Cardiac fibroblast (primary cell): ENCODE results near the gene CEACAM6.
"Not testable (repeated sequence)": the region's sequence is repeated elsewhere in the genome, so short reads cannot be mapped to it uniquely, and the experiment has no call there.

ENCODE experiments used
- DNase-seq, 2 donors: peaks; one replicate each; pipeline versions ENCODE4 v3.0.0 to v3.0.0-alpha.2; 2010; ENCODE audit warnings: low read depth in 2 of 2
- H3K4me3 ChIP-seq, 2 donors: replicated peaks in 1 of 2; 1 replicate in 1 of 2; 2 replicates in 1 of 2; pipeline ENCODE4 v1.5.1; 2011; ENCODE audit warnings: low read depth in 2 of 2, low read length in 2 of 2, mild to moderate bottlenecking in 2 of 2, moderate library complexity in 1 of 2
- CTCF ChIP-seq: IDR thresholded peaks from one replicate; pipeline ENCODE4 v1.5.1; 2011; ENCODE audit warnings: low read depth, mild to moderate bottlenecking, low read length, inconsistent platforms

Gene CEACAM6

GRCh38 chr19:41785653-41786052 is 30.3 kb downstream of the CEACAM6 start:
- peak; percentile 77 to 80 for DNase-seq

GRCh38 chr19:41787055-41787454 is 31.7 kb downstream of the CEACAM6 start:
- TF ChIP-seq CTCF: no peak

More at GRCh38 chr19:41785653-41786052, 30.3 kb downstream of the CEACAM6 start:
- H3K4me3 ChIP-seq: no peak overlapping the region
- peak; percentile 73 for TF ChIP-seq CTCF

GRCh38 chr19:41788518-41788917 is 33.2 kb downstream of the CEACAM6 start:
- not testable (repeated sequence) for H3K4me3 ChIP-seq, DNase-seq

More at GRCh38 chr19:41787055-41787454, 31.7 kb downstream of the CEACAM6 start:
- no peak overlapping the region for H3K4me3 ChIP-seq
- no peak for DNase-seq

GRCh38 chr19:41789053-41789452 is 33.7 kb downstream of the CEACAM6 start:
- not testable (repeated sequence) for DNase-seq, H3K4me3 ChIP-seq

GRCh38 chr19:41792513-41793413 is 37.4 kb downstream of the CEACAM6 start:
- no peak overlapping the region for H3K4me3 ChIP-seq
- peak; percentile 55 to 64 for DNase-seq
- peak; percentile 71 for TF ChIP-seq CTCF

GRCh38 chr19:41793414-41793727 is 38.0 kb downstream of the CEACAM6 start:
- no peak overlapping the region for H3K4me3 ChIP-seq
- no peak for DNase-seq
- no peak for TF ChIP-seq CTCF

GRCh38 chr19:41795031-41795461 is 39.7 kb downstream of the CEACAM6 start:
- H3K4me3 ChIP-seq: no peak overlapping the region
- peak; percentile 43 to 58 for DNase-seq
- TF ChIP-seq CTCF: peak; percentile 85

GRCh38 chr19:41796362-41796761 is 41.0 kb downstream of the CEACAM6 start, which contains the start of gene CEACAM3:
TSS of gene CEACAM3 (plus strand) at chr19:41796587. CDS start at chr19:41796678, 91 bp downstream.
- DNase-seq: no peak
- TF ChIP-seq CTCF: no peak
- H3K4me3 ChIP-seq: no peak within 1 kb of the TSS
